ENCODE data around the gene C1GALT1C1L.
A peak's percentile ranks its signal among the peaks of the same experiment; 100 is the strongest.
"Not testable (repeated sequence)": the region's sequence is repeated elsewhere in the genome, so short reads cannot be mapped to it uniquely, and the experiment has no call there.

The C1GALT1C1L gene

DNA sequence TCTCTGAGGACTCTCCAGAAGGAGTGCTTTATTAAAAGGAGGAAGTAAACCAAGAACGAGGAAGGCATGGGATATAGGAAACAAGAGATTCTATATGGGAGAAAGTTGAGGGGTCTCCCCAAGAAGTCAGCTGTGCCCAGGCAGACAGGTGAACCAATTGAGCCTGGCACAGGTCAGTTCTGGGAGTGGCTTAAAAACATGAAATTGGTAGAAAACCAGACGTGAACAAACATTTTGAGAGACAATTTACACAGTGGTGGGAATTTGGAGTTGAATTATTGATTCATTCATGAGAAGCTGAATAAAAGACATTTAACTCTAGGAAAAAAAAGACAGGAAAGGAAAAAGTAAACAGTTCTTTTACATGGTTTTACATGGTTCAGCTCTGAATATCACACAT is 22.7 kb downstream of the C1GALT1C1L start:
- no peak for DNase-seq (ENCODE audit: low read depth in 2 of 2)

DNA sequence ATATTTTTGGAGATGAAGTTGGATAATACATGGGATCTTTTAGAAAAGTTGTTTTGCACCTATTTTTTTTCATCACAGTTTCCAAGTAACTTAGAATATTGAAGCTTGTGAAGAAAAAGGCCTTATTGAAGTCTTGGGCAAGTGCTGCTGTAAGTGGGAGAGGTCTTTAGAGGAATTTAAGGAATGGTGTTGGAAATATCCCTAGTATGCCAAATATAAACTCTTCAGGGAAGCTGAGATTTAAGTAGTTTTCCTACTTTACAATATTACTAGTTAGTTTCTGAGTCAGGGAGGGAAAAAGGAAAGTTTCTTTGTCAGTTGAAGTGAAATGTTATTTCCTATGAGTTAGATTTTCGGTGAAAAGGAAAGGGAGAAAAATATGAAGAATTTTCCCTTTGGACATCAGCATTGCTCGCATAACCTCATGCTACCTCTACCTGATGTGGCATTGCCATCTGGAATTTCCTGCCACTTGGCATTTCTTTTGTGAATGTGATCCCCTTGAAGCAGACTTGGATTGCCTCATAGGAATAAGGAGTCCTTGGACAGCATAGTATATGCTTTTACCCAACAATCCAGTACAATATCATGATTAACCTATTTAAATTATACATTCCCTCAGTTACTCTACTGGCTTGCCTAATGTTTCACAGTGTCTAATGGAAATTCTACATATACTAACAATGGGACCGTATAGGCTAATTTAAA is 27.1 kb downstream of the C1GALT1C1L start:
- no peak for DNase-seq (ENCODE audit: low read depth in 2 of 2)

- no peak for DNase-seq (ENCODE audit: low read depth in 2 of 2)
Measured at GRCh38 chr2:43643680-43644079, 32.5 kb downstream of the C1GALT1C1L start.

DNA sequence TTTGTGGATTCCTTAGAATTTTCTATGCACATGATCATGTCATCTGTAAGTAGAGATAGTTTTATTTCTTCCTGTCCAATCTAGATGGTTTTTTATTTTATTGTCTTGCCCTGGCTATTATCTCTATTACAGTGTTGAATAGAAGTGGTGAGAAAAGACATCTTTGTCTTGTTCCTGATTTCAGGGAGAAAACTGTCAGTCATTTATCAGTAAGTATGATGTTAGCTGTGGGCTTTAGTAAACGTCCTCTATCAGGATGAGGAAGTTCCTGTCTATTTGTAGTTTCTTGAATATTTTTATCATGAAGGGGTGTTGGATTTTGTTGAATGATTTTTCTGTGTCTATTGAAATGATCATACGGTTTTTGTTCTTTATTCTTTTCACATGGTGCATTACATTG is 33.9 kb downstream of the C1GALT1C1L start:
- DNase-seq (ENCODE audit: low read depth in 2 of 2) = no peak

DNA sequence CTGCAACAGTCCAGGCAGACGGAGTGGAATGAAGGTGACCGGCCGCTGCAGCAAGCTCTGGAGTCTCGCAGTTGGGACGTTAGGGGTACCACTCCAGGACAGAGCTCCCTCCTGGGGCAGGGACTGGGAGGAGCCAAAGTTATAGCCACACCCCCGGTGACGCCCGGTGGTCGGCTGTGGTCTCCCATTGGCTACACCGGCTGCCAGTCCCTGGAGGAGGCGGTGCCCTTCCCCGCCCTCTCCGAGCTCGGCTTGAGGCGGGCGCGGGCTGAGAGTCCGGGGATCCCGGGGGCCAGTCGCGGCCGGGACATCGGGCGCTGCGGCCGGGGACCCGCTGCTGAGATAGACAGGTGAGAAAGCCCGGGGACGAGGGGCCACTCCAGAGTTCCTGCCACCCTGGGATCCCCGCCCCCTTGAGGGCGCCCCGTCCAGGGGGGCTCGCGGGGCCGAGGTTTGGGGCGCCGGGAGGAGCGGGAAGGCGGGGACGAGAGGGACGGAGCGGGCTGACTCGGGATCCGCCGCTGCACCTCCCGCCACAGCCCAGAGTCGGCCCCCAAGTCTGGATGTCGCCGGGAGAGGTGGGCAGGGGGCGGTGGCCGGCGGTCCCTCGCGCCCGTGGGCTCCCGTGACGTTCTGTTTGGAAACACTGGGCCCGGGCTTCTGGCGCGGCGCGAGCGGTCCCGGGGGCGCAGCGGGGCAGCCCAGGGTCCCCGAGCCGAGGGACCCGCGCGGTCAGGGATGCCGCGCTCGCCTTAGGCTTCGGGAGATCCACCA is 39.0 kb downstream of the C1GALT1C1L start, which contains the start of gene PLEKHH2:
Gene PLEKHH2, plus strand, starts transcription at position 231 of the 774 bp plus-strand sequence. CDS start 7,414 bp downstream, outside the sequence.
- DNase-seq (ENCODE audit: low read depth in 2 of 2) = peak; percentile 79 to 90

- no peak for DNase-seq (ENCODE audit: low read depth in 2 of 2)
Measured at GRCh38 chr2:43636621-43637020, 39.6 kb downstream of the C1GALT1C1L start.

DNA sequence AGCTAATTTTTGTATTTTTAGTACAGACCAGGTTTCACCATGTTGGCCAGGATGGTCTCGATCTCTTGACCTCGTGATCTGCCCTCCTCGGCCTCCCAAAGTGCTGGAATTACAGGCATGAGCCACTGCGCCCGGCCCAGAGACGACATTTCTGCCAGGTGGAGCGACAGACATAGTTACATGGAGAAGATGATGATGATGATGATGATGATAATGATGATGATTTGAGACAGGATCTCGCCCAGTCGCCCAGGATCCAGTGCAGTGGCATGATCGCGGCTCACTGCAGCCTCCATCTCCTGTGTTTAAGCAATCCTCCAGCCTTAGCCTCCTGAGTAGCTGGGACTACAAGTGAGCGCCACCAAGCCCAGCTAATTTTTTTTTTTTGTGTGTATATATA is 40.1 kb downstream of the C1GALT1C1L start:
- not testable (repeated sequence) for DNase-seq (ENCODE audit: low read depth in 2 of 2)

DNA sequence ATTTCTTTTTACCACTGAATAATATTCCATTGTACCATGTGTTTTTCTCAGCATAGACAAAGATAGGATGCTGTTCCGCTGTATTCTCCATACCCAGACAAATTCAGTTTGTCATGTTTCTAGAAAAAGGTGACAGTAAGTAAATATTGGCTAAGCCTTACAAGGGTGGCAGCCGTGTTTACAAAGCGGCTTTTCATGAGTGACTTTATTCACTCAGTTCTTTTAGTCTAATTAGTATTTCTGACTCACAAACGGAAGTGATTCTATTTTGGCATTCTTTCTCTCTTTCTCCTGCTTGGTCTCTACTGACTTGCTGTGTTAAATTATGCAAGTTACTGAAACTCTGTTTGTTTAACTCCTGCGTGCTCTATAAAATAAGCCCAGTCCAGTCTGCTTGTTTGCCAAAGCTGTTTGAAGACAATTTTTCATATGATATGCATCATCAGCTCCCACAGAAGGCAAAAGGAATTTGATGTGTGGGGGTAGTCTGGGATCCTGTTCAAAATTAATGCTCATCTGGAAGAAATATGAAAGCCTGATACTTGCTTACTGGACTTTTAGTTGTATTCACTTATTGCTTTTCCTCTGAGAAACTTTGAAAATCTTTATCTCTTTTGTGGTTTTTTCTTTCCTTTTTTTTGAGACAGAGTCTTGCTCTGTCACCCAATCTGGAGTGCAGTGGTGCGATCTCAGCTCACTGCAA is 41.5 kb downstream of the C1GALT1C1L start:
- DNase-seq (ENCODE audit: low read depth in 2 of 2) = no peak

- no peak for DNase-seq (ENCODE audit: low read depth in 2 of 2)
Measured at GRCh38 chr2:43631618-43632317, 44.5 kb downstream of the C1GALT1C1L start.
